Measurements from ENCODE around the gene RELCH.

DNA sequence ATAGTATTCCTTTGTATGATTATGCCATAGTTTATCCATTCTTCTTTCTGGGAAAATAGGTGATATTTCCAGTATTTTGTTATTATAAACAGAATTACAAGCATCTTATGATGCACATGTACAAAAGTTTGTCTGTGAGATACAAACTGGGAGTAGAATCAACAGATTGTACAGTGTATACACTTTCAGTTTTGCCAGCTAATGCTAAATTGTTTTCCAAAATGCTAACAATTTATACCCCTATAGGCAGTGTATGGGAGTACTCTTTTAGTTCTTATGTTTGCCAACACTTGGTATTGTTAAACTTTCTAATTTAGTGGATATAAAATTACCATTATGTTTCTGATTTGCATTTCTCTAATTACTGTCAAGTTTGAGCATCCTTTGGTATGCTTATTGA, 107.0 kb downstream of the RELCH start:
- TF ChIP-seq GATA3 (IDR thresholded peaks at IDR 0.05; ENCODE audit: low read depth, low read length) = no peak
- TF ChIP-seq GATA2 (IDR thresholded peaks at IDR 0.05; ENCODE audit: low read depth, low read length) = no peak

All from SH-SY5Y (cell line).